GM18508 (cell line): ENCODE measurements around the gene EPM2AIP1.
A peak's percentile ranks its signal among the peaks of the same experiment; 100 is the strongest.
"Not testable (repeated sequence)": the region's sequence is repeated elsewhere in the genome, so short reads cannot be mapped to it uniquely, and the experiment has no call there.

Experiments
- ATAC-seq: cut with Tn5 transposase; IDR thresholded peaks from one replicate; pipeline ENCODE4 v1.9.1; 2021; ENCODE audit warnings: moderate number of reproducible peaks; ENCODE audit not compliant: insufficient read depth, unreplicated experiment

The EPM2AIP1 gene

DNA sequence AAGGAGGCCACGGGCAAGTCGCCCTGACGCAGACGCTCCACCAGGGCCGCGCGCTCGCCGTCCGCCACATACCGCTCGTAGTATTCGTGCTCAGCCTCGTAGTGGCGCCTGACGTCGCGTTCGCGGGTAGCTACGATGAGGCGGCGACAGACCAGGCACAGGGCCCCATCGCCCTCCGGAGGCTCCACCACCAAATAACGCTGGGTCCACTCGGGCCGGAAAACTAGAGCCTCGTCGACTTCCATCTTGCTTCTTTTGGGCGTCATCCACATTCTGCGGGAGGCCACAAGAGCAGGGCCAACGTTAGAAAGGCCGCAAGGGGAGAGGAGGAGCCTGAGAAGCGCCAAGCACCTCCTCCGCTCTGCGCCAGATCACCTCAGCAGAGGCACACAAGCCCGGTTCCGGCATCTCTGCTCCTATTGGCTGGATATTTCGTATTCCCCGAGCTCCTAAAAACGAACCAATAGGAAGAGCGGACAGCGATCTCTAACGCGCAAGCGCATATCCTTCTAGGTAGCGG, at the start of gene EPM2AIP1:
EPM2AIP1 (minus strand) TSS at position 326 of the 520 bp plus-strand sequence; CDS start at position 272, 54 bp downstream.
- peak; percentile 15 for ATAC-seq

DNA sequence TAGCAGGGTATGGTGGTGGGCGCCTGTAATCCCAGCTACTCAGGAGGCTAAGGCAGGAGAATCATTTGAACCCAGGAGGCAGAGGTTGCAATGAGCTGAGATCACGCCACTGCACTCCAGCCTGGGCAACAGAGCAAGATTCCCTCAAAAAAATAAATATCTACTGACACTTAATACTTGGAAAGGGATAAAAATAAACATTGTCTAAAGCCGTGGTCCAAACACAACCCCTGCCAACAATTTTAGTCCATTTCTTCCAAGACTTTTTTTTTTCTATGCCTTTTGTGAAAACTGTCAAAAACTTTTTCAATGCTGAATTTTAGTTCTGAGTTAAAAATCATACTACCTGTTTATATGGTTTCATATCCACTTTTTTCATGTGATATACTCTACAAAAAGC, 49.8 kb upstream of the EPM2AIP1 start:
- ATAC-seq: not testable (repeated sequence)

DNA sequence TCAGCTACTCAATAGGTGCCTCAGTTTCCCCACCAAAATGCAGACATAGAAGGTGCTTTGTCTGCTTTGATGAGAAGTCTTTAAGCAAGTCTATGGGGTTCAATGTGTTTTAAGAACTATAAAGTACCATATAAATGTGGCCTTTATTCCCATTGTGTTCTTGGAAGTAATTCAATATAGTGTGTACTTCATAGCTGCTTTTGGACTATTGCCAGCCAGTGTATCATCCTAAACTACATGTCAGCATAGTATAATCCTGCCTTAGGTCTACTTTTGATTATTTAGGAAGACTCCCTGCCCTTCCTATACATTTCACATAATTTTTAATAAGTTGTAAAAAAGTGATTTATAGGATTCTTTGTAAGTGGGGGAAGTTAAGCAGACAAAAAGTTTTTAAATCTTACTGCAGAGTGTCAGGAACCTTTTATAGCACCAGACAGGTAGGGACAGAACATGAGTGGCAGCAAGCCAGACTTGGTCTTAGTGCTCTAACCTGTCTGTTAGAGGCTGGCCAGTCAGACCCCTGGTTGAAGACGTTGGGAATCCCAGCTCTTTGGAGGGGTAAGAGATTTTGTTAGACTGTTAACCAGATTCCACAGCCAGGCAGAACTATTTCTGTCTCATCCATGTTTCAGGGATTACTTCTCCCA, 48.7 kb upstream of the EPM2AIP1 start:
- no peak for ATAC-seq

GRCh38 chr3:37040231-37040630, 47.3 kb upstream of the EPM2AIP1 start:
- ATAC-seq: no peak

- ATAC-seq: no peak
Measured at GRCh38 chr3:37039161-37039846, 46.4 kb upstream of the EPM2AIP1 start.

DNA sequence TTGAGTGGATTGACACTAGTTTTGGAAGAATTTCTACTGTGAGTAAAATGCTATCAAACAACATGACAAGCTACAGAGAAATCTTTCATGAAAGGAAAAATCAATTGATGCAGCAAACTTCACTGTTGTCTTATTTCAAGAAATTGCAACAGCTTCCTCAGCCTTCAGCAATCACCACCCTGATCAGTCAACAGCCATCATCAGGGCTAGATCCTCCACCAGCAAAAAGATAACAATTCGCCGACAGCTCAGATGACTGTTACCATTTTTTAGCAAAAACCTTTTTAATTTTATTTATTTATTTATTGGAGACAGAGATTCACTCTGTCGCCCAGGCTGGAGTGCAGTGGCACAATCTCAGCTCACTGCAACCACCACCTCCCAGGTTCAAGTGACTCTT, 44.4 kb upstream of the EPM2AIP1 start:
- no peak for ATAC-seq

- no peak for ATAC-seq
Measured at GRCh38 chr3:37032961-37033360, 40.0 kb upstream of the EPM2AIP1 start.

- ATAC-seq: no peak
Measured at GRCh38 chr3:37031096-37031682, 38.3 kb upstream of the EPM2AIP1 start.

- ATAC-seq: no peak
Measured at GRCh38 chr3:37030588-37030987, 37.7 kb upstream of the EPM2AIP1 start.

GRCh38 chr3:37029516-37030163, 36.7 kb upstream of the EPM2AIP1 start:
- ATAC-seq: no peak

DNA sequence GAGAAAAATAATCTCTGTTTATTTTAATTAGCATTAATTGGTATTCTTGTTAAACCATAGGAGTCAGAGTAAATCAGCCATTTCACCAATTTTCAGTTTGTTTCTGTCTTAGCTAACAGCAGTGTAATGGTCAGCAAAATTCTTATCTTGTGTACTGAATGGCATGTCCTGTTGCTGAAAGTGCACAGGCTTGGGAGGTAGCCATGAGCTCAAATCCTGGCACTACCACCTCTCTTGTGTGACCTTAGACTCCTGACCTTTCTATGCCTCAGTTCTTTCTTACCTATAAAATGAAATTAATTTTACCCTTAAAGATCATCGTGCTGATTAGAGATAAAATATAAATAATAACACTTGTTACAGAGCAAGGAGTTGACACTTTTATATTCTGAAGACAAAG, 36.2 kb upstream of the EPM2AIP1 start:
- no peak for ATAC-seq

- ATAC-seq: no peak
Measured at GRCh38 chr3:37028329-37028728, 35.4 kb upstream of the EPM2AIP1 start.

- ATAC-seq: no peak
Measured at GRCh38 chr3:37026851-37027250, 33.9 kb upstream of the EPM2AIP1 start.

- ATAC-seq: no peak
Measured at GRCh38 chr3:37025561-37026335, 32.8 kb upstream of the EPM2AIP1 start.

GRCh38 chr3:37024820-37025405, 32.0 kb upstream of the EPM2AIP1 start:
- no peak for ATAC-seq

GRCh38 chr3:37024092-37024491, 31.2 kb upstream of the EPM2AIP1 start:
- ATAC-seq: no peak

DNA sequence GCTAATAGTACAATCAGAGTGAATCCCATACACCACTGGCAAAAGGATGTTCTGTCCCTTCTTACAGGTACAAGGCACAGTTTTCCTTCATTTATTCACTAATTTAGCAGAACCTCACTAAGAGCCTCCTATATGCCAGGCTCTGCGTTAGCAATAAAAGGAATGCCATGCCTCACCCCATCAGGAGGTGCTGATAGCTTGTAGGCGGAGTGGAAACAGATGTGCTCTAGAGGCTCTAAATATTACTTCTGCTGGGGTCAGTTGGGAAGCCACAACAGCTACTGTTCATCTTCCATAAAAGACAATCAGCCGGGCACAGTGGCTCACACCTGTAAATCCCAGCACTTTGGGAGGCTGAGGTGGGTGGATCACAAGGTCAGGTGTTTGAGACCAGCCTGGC, 24.8 kb upstream of the EPM2AIP1 start:
- ATAC-seq: no peak

GRCh38 chr3:37016903-37017302, 24.0 kb upstream of the EPM2AIP1 start:
- ATAC-seq: no peak

GRCh38 chr3:37015642-37016041, 22.7 kb upstream of the EPM2AIP1 start:
- no peak for ATAC-seq

DNA sequence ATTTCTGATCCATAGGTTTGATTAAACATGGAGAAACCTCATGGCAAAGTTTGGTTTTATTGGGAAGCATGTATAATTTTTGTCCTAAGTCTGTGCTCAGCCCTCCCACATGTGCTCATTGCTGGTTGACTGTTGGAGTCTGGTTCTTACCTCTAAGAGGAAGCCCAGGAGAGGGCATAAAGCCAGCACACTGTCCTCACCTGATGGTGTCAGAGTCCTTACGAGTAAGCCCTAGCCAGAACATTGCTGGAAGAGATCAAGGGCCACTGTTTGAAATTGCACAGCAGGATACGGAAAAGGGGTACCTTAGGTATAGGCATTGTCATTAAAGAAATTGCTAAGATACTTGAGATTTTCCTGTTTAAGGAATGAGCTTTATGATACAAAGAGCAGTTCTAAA, 21.7 kb upstream of the EPM2AIP1 start:
- no peak for ATAC-seq
